AG04449 (cell line): ENCODE measurements around the gene NID2.

Experiments used
- CTCF ChIA-PET: fragments of 350-600 bp; formaldehyde crosslinking; extraction: SDS; loops from one replicate; lab custom pipeline; 2021; ENCODE audit warnings: antibody characterized with exemption; lab: Yijun Ruan, JAX
- POLR2A ChIA-PET: fragments of 400-600, 350-600 bp; formaldehyde crosslinking; extraction: SDS; loops from one replicate; lab custom pipeline; 2020; ENCODE audit warnings: antibody characterized with exemption, inconsistent platforms; lab: Yijun Ruan, JAX
- DNase-seq: peaks from one replicate; pipeline ENCODE4 v3.0.0-alpha.2; 2010; ENCODE audit warnings: low read depth, low spot score
- H3K4me3 ChIP-seq: 2 replicates; pipeline ENCODE4 v1.5.1; 2011; ENCODE audit warnings: low read depth, mild to moderate bottlenecking, control low read depth, low read length
- TF ChIP-seq, protein P1 (sequence below): IDR thresholded peaks from one replicate; pipeline ENCODE4 v1.5.1; 2011; ENCODE audit warnings: mild to moderate bottlenecking, moderate library complexity, low read length, control low read depth, inconsistent platforms; ENCODE audit not compliant: insufficient read depth; ENCODE audit errors: missing control alignments

The NID2 gene

DNA sequence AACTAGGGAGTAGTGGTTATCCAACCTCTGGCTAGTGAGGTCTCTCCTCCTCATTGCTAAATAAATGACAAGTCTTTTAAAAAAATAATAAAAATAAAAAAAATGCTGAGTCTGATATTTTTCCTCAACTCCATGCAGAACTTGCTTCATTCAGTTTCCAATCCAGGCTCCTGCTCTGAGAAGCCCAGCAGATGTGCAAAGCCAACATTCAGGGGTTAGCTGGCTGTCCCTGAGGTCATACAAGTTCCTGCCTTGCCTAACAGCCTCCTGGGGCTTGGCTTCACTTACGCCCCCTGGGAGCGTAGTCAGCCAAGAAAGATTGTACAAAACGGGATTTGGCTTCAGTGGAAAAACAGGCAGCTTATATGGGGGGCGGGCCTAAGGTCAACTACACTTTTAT is 56.2 kb downstream of the NID2 start:
- ChIA-PET CTCF (interaction anchor here (0.8 to 2.0 kb wide), 8 partner anchors 9 to 119 kb away, joined by 3 to 7 read pairs (median 4); no protein-coding TSS in a partner anchor), POLR2A (no interaction called here)
- TF ChIP-seq, protein P1, sequence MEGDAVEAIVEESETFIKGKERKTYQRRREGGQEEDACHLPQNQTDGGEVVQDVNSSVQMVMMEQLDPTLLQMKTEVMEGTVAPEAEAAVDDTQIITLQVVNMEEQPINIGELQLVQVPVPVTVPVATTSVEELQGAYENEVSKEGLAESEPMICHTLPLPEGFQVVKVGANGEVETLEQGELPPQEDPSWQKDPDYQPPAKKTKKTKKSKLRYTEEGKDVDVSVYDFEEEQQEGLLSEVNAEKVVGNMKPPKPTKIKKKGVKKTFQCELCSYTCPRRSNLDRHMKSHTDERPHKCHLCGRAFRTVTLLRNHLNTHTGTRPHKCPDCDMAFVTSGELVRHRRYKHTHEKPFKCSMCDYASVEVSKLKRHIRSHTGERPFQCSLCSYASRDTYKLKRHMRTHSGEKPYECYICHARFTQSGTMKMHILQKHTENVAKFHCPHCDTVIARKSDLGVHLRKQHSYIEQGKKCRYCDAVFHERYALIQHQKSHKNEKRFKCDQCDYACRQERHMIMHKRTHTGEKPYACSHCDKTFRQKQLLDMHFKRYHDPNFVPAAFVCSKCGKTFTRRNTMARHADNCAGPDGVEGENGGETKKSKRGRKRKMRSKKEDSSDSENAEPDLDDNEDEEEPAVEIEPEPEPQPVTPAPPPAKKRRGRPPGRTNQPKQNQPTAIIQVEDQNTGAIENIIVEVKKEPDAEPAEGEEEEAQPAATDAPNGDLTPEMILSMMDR: no peak
- no peak overlapping the region for H3K4me3 ChIP-seq
- DNase-seq: no peak

DNA sequence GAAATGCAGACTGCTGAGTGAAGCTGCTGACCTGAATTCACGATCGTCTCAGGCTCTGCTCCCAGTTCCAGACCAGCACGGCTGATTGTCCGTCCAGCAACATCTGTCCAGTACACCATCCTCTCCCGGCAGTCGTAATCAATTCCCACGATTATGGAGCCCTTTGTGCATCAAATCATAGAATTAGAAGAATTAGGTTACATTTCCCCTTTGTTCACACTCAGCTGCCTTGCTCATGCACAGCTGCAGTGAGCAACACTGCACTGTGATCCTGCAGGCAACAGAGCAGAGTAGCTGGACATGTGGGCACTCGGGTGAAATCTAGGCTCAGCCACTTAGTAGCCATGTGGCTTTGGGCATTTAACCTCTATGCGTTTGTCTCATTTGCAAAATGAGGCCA is 57.3 kb downstream of the NID2 start:
- TF ChIP-seq, protein P1: no peak
- CTCF ChIA-PET: interaction anchor here (0.8 to 1.8 kb wide), 4 partner anchors 10 to 121 kb away, joined by 3 to 5 read pairs (median 4); no protein-coding TSS in a partner anchor
- no peak overlapping the region for H3K4me3 ChIP-seq
- DNase-seq: no peak
- POLR2A ChIA-PET: no interaction called here

DNA sequence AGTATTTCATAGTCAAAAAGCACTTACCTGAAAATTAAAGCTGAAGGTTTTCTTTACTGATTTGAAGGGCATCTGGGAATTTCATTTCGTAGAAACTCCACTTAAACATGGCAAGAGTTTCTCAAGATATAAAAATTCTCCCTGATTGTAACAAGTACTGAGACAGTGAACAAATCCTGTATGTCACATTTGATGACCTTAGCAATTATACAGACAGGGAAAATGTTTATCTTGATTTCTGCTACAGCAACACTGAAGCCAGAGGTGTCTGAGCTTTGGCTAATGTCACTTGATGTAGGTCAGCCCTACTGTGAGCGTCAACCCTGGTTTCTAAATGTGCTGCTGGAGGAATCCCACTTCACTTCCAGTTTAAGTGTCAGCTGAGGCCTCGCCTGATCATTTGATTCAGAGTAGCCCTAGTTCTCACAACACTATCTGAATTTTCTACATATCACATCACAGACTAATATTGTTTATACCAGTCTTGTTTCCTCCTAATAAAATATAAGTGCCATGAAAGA is 58.6 kb downstream of the NID2 start:
- DNase-seq: no peak
- TF ChIP-seq, protein P1: no peak
- ChIA-PET POLR2A (no interaction called here), CTCF (interaction anchor here (0.6 to 2.2 kb wide), 6 partner anchors 10 to 123 kb away, joined by 3 to 11 read pairs (median 4); no protein-coding TSS in a partner anchor)
- H3K4me3 ChIP-seq: no peak overlapping the region

DNA sequence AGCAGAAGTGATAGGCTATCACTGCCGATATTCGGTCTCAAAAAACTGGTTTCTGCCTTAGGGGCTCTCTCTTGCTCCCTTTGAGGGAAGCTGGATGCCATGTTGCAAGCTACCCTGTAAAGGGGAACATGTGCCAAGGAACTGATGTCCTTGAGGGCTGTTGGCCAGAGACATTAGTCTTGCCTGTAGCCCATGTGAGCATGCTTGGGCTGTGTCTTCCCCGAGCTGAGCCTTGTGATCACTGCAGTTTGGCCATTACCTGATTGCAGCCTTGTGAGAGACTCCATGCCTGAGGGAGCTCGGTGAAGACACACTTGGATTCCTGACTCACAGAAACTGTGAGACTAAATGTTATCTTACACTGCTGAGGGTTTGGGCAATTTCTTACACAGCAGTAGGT is 60.7 kb downstream of the NID2 start:
- no peak for DNase-seq
- CTCF ChIA-PET: interaction anchor here (1.0 to 3.9 kb wide), 4 partner anchors 8 to 30 kb away, joined by 3 to 22 read pairs (median 5); no protein-coding TSS in a partner anchor
- no peak overlapping the region for H3K4me3 ChIP-seq
- POLR2A ChIA-PET: no interaction called here
- TF ChIP-seq, protein P1: no peak

DNA sequence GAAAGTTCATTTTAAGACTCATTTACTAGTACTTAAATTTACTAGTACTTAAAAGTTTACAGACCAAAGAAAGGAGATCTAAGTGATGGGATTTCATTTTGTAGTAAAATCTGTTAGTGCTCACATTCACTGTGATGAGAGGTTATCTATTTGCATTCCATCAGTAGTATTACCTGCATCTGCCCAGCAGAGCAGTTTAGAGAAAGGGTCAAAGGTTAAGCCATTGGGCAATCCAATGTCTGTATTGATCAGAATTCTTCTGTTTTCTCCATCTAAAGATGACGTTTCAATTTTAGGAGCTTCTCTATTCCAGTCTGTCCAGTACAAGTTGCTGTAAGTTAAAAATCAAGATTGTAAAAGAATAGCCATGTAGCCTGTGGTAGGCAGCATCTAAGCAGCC is 61.2 kb downstream of the NID2 start:
- H3K4me3 ChIP-seq: no peak overlapping the region
- CTCF ChIA-PET: interaction anchor here (1.0 to 3.9 kb wide), 6 partner anchors 9 to 30 kb away, joined by 3 to 22 read pairs (median 5); no protein-coding TSS in a partner anchor
- POLR2A ChIA-PET: no interaction called here
- DNase-seq: no peak
- TF ChIP-seq, protein P1: no peak

DNA sequence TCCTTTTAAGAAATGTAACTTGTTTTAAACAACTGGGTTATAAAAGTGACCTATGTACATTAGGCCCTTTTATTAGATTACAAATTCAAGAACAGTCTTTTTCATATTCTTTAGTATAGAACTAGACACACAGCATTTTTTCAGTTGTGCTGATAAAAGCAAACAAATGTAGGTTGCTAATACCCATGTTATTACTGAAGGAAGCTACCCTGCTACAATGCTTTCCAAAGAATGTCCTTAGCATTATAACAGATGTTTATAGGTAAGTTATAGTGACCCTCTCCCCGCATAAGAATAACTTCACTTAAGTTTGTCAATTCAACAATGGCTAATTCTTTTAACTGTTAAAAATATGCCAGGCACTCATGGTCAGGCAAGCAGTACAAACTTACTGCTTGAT is 61.6 kb downstream of the NID2 start:
- POLR2A ChIA-PET: no interaction called here
- DNase-seq: no peak
- H3K4me3 ChIP-seq: no peak overlapping the region
- CTCF ChIA-PET: interaction anchor here (1.0 to 3.9 kb wide), 6 partner anchors 9 to 124 kb away, joined by 3 to 22 read pairs (median 5); no protein-coding TSS in a partner anchor
- TF ChIP-seq, protein P1: no peak
